ENCODE measurements around the gene SLC35G6.

GRCh38 chr17:7499161-7499560 is 17.9 kb downstream of the SLC35G6 start:
- TF ChIP-seq CTCF (IDR thresholded peaks at IDR 0.05; ENCODE audit: low read depth, low read length, missing input control) (no peak), GABPA (IDR thresholded peaks at IDR 0.05 in 1 of 2, conservative IDR thresholded peaks at IDR 0.05 in 1 of 2) (no peak)

Data from liver (tissue), 3 donors.